GM19324 (cell line): ENCODE data around the gene CDKN2B-AS1.

ENCODE experiments used
- ATAC-seq: cut with Tn5 transposase; IDR thresholded peaks from one replicate; pipeline ENCODE4 v1.9.1; 2021; ENCODE audit warnings: mild to moderate bottlenecking, moderate library complexity; ENCODE audit not compliant: unreplicated experiment, low FRiP score

CDKN2B-AS1 gene

GRCh38 chr9:22112870-22113821 is 118.6 kb downstream of the CDKN2B-AS1 start:
- ATAC-seq, result no peak

- ATAC-seq, result no peak
Observed at GRCh38 chr9:22114956-22115355, 120.4 kb downstream of the CDKN2B-AS1 start.

- no peak for ATAC-seq
Observed at GRCh38 chr9:22116758-22117157, 122.2 kb downstream of the CDKN2B-AS1 start.

GRCh38 chr9:22117511-22118384 is 123.2 kb downstream of the CDKN2B-AS1 start:
- ATAC-seq, result no peak

- ATAC-seq, result no peak
Observed at GRCh38 chr9:22118810-22119521, 124.4 kb downstream of the CDKN2B-AS1 start.

- peak; percentile 68 for ATAC-seq
Observed at GRCh38 chr9:22119522-22120158, 125.0 kb downstream of the CDKN2B-AS1 start.

- ATAC-seq, result no peak
Observed at GRCh38 chr9:22120159-22120549, 125.6 kb downstream of the CDKN2B-AS1 start.

GRCh38 chr9:22120595-22120994 is 126.0 kb downstream of the CDKN2B-AS1 start:
- no peak for ATAC-seq

- ATAC-seq, result no peak
Observed at GRCh38 chr9:22124263-22125011, 129.8 kb downstream of the CDKN2B-AS1 start.

- no peak for ATAC-seq
Observed at GRCh38 chr9:22129133-22129532, 134.5 kb downstream of the CDKN2B-AS1 start.

GRCh38 chr9:22129633-22130032 is 135.0 kb downstream of the CDKN2B-AS1 start:
- no peak for ATAC-seq

GRCh38 chr9:22131817-22132216 is 137.2 kb downstream of the CDKN2B-AS1 start:
- no peak for ATAC-seq

GRCh38 chr9:22134390-22134789 is 139.8 kb downstream of the CDKN2B-AS1 start:
- no peak for ATAC-seq

- no peak for ATAC-seq
Observed at GRCh38 chr9:22136461-22137096, 142.0 kb downstream of the CDKN2B-AS1 start.

GRCh38 chr9:22138956-22139660 is 144.5 kb downstream of the CDKN2B-AS1 start:
- no peak for ATAC-seq

- no peak for ATAC-seq
Observed at GRCh38 chr9:22141908-22142307, 147.3 kb downstream of the CDKN2B-AS1 start.

GRCh38 chr9:22142671-22143070 is 148.1 kb downstream of the CDKN2B-AS1 start:
- ATAC-seq, result no peak
